Smooth muscle cell (in vitro differentiated cells): ENCODE measurements around the gene SERPINE2. TPM values are rescaled to one million over a fixed set of nuclear protein-coding genes. Genes with fewer than 3 reads are reported as not detected.
A peak's percentile ranks its signal among the peaks of the same experiment; 100 is the strongest.

Source experiments
- DNase-seq: peaks from one replicate; lab custom pipeline; 2025; ENCODE audit not compliant: unreplicated experiment; lab: John Stamatoyannopoulos, UW
- H2AFZ ChIP-seq: fragments of 200-600 bp; sonication (generic); 2 replicates; pipeline ENCODE4 v1.6.0; 2016; ENCODE audit warnings: antibody characterized with exemption, low read depth, mild to moderate bottlenecking
- H3F3A ChIP-seq: fragments of 200-600 bp; sonication (generic); 2 replicates; pipeline ENCODE4 v1.6.0; 2017; ENCODE audit warnings: antibody characterized with exemption, low read depth
- H3K27ac ChIP-seq: fragments of 200-600 bp; sonication (generic); 2 replicates; pipeline ENCODE4 v1.5.1; 2016; ENCODE audit warnings: low read depth, mild to moderate bottlenecking
- H3K27me3 ChIP-seq: fragments of 200-600 bp; sonication (generic); 2 replicates; pipeline ENCODE4 v1.6.1; 2016; ENCODE audit warnings: low read depth, mild to moderate bottlenecking
- H3K36me3 ChIP-seq: fragments of 200-600 bp; sonication (generic); 2 replicates; pipeline ENCODE4 v1.5.1; 2016; ENCODE audit warnings: low read depth
- H3K4me1 ChIP-seq: fragments of 200-600 bp; sonication (generic); 2 replicates; pipeline ENCODE4 v1.5.1; 2016; ENCODE audit warnings: low read depth
- H3K4me2 ChIP-seq: fragments of 200-600 bp; sonication (generic); 2 replicates; pipeline ENCODE4 v1.6.0; 2016; ENCODE audit warnings: mild to moderate bottlenecking
- H3K4me3 ChIP-seq: fragments of 200-600 bp; sonication (generic); 2 replicates; pipeline ENCODE4 v1.5.1; 2016; ENCODE audit warnings: mild to moderate bottlenecking
- H3K79me2 ChIP-seq: fragments of 200-600 bp; sonication (generic); 2 replicates; pipeline ENCODE4 v1.6.0; 2016; ENCODE audit warnings: low read depth, mild to moderate bottlenecking
- H3K9ac ChIP-seq: fragments of 200-600 bp; sonication (generic); 2 replicates; pipeline ENCODE4 v1.6.0; 2016; ENCODE audit warnings: low read depth
- H3K9me3 ChIP-seq: fragments of 200-600 bp; sonication (generic); replicated peaks from 2 replicates; pipeline ENCODE4 v1.5.1; 2016; ENCODE audit warnings: low read depth
- H4K20me1 ChIP-seq: fragments of 200-600 bp; sonication (generic); 2 replicates; pipeline ENCODE4 v1.6.0; 2016; ENCODE audit warnings: low read depth
- WGBS: methylation state at CpG from one replicate; pipeline ENCODE4 v1.1.7; 2016; ENCODE audit warnings: low lambda C conversion rate; 5-methylcytosine and 5-hydroxymethylcytosine counted together
- polyA plus RNA-seq: library from polyadenylated mRNA; unstranded; fragments of >200 nt; fragmentation: Nextera tagmentation; extraction: Ambion mirVana; gene quantifications from 2 replicates; pipeline ENCODE4 v1.2.1, GENCODE V29; 2016
- total RNA-seq: library from RNA; depleted of rRNA; stranded (reverse); fragments of >200 nt; gene quantifications from 2 replicates; pipeline ENCODE4 v1.2.3, GENCODE V29; 2014
- TF ChIP-seq, protein P1 (sequence below): fragments of 200-600 bp; sonication (generic); IDR thresholded peaks from 2 replicates; pipeline ENCODE4 v1.5.1; 2017; ENCODE audit warnings: borderline replicate concordance, mild to moderate bottlenecking, antibody characterized with exemption; ENCODE audit not compliant: insufficient read depth, poor library complexity, severe bottlenecking

The SERPINE2 gene
- total and polyA plus RNA-seq, 2 experiments from 2014 or later = 2,183 to 3,094 TPM

DNA sequence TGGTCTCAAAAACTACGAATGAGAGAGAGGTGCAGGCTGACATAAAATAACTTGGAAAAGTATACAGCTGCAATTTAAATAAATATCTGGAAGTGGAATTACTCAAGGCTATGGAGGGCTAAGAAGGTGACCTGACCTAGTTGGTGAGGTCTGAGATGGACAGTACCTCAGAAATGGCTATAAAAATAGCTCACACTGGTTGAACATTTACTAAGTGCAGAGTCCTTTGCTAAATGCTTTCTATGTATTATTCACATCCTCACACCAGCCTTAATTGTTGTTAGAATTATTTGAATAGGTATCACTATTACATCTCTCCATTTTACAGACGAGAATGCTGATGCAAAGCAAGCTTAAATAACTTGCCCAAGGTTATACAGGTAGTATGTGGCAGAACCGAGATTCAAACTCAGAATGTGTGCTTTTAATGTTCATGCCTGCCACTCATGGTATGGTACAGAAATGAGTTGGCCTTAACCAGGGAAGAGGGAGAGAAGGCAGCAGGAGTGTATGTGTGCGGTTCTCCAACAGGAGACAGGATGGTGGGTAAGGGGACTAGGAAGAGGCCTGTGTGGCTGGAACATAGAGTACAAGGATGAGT is 44.4 kb downstream of the SERPINE2 start:
- Histone ChIP-seq H3K4me3 (no peak overlapping the region), H3K79me2 (no peaks in the 10 kb centered on the region), H3K4me2 (no peak overlapping the region), H3K9me3 (no peaks in the 10 kb centered on the region), H3F3A (peaks cover 13% of the 10 kb centered on the region), H4K20me1 (peaks cover 11% of the 10 kb centered on the region), H2AFZ (no peak overlapping the region), H3K27me3 (no peaks in the 10 kb centered on the region), H3K4me1 (no peaks in the 10 kb centered on the region), H3K36me3 (peaks cover 6% of the 10 kb centered on the region), H3K9ac (no peak overlapping the region), H3K27ac (peak overlapping the region; percentile 81)
- no peak for DNase-seq
- WGBS = 95% methylated on average over 4 of the region's 4 CpGs
- TF ChIP-seq, protein P1, sequence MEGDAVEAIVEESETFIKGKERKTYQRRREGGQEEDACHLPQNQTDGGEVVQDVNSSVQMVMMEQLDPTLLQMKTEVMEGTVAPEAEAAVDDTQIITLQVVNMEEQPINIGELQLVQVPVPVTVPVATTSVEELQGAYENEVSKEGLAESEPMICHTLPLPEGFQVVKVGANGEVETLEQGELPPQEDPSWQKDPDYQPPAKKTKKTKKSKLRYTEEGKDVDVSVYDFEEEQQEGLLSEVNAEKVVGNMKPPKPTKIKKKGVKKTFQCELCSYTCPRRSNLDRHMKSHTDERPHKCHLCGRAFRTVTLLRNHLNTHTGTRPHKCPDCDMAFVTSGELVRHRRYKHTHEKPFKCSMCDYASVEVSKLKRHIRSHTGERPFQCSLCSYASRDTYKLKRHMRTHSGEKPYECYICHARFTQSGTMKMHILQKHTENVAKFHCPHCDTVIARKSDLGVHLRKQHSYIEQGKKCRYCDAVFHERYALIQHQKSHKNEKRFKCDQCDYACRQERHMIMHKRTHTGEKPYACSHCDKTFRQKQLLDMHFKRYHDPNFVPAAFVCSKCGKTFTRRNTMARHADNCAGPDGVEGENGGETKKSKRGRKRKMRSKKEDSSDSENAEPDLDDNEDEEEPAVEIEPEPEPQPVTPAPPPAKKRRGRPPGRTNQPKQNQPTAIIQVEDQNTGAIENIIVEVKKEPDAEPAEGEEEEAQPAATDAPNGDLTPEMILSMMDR = no peak

DNA sequence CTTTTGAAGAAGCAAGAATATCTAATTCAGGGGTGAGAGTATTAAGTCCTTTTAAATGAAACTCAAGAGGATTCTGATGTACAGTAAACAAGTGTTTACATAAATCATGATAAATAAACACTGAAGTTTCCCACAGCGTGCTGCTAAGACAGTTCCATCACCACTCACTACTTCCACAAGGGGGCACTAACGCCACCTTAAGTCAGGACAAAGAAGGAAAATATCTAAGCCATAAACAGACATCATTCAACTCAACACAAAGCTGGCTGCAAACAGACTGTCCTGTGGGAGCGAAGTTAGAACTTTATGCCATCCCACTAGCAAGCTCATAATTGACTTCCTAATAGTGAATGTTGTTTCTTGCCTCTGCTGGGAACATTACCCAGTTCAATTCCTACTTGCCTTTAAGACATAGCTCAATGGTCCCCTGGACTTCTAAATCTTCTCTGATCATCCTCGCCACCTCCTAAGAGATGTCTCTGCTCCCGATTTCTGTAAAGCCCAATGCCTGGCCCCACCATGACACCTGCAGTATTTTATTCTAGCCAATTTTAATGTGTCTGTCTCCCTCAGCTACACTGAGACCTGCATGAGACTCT is 45.4 kb downstream of the SERPINE2 start:
- Histone ChIP-seq H3F3A (peaks cover 13% of the 10 kb centered on the region), H3K27me3 (no peaks in the 10 kb centered on the region), H3K4me2 (no peak overlapping the region), H3K9ac (no peak overlapping the region), H3K4me1 (no peaks in the 10 kb centered on the region), H3K36me3 (peaks cover 7% of the 10 kb centered on the region), H3K79me2 (no peaks in the 10 kb centered on the region), H2AFZ (no peak overlapping the region), H4K20me1 (peaks cover 13% of the 10 kb centered on the region), H3K27ac (peak overlapping the region; percentile 81), H3K9me3 (no peaks in the 10 kb centered on the region), H3K4me3 (no peak overlapping the region)
- no peak for DNase-seq
- WGBS = 43% methylated on average over 5 of the region's 5 CpGs
- TF ChIP-seq, protein P1 = peak; percentile 77

DNA sequence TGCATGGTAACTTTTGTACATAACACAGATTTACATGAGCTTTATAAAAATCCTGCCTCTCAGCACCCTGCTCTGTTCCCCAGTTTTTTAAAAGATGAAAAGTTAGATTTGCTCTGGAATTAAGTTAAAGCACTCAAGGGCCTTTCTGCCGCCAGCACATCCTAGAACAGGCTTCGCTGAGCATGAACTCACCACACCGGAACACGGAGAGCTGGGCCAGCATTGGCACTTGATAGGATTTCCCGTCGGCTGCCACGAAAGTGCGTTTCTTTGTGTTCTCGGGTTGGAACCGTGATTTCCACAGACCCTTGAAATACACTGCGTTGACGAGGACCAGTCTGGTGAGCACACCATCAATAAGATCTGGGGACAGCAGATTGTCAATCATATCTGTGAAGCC is 47.5 kb downstream of the SERPINE2 start:
- Histone ChIP-seq H3K36me3 (peaks cover 10% of the 10 kb centered on the region), H3F3A (peaks cover 13% of the 10 kb centered on the region), H4K20me1 (peaks cover 6% of the 10 kb centered on the region), H3K4me3 (no peak overlapping the region), H3K27ac (peak overlapping the region; percentile 21), H2AFZ (no peak overlapping the region), H3K9me3 (no peaks in the 10 kb centered on the region), H3K9ac (no peak overlapping the region), H3K79me2 (no peaks in the 10 kb centered on the region), H3K4me2 (no peak overlapping the region), H3K27me3 (no peaks in the 10 kb centered on the region), H3K4me1 (no peaks in the 10 kb centered on the region)
- no peak for DNase-seq
- TF ChIP-seq, protein P1 = no peak
- WGBS = 96% methylated on average over 12 of the region's 12 CpGs

DNA sequence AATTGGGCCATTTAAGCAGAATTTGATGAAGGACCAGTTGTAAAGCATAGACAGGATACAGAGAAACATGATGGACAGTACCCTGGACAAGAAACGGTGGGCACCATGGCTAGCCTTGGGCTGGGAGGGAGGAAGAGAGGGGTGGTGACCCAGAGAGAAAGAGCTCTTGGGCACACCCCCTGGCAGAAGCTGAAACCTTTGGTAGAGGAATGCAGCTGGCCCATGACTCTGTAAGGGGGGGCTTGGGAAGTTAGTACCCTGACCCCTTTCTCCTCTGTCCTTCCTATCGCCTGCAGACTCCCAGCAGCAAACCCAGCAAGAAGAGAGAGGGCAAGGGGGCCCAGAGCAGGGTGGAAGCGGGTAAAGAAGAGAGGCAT is 49.2 kb downstream of the SERPINE2 start:
- H4K20me1 ChIP-seq = peaks cover 6% of the 10 kb centered on the region
- no peak overlapping the region for H3K4me3 ChIP-seq
- no peaks in the 10 kb centered on the region for H3K27me3 ChIP-seq
- no peak overlapping the region for H2AFZ ChIP-seq
- no peaks in the 10 kb centered on the region for H3K4me1 ChIP-seq
- TF ChIP-seq, protein P1 = no peak
- H3K9ac ChIP-seq = no peak overlapping the region
- WGBS = 95% methylated on average over 3 of the region's 3 CpGs
- no peak overlapping the region for H3K4me2 ChIP-seq
- DNase-seq = no peak
- peaks cover 13% of the 10 kb centered on the region for H3F3A ChIP-seq
- peaks cover 10% of the 10 kb centered on the region for H3K36me3 ChIP-seq
- H3K79me2 ChIP-seq = no peaks in the 10 kb centered on the region
- no peaks in the 10 kb centered on the region for H3K9me3 ChIP-seq
- no peak overlapping the region for H3K27ac ChIP-seq
